Ectodermal cell (in vitro differentiated cells): Measurements from ENCODE around the gene COA7.

Experiments used
- H3K27ac ChIP-seq: 2 replicates; pipeline ENCODE4 v1.7.0; 2013; ENCODE audit warnings: mild to moderate bottlenecking, low read depth, low read length; ENCODE audit not compliant: insufficient read depth, poor library complexity, severe bottlenecking
- H3K27me3 ChIP-seq: 2 replicates; pipeline ENCODE4 v1.7.0; 2013; ENCODE audit warnings: mild to moderate bottlenecking, low read length; ENCODE audit not compliant: insufficient read depth, control insufficient read depth, poor library complexity, severe bottlenecking
- H3K36me3 ChIP-seq: one replicate; pipeline ENCODE4 v1.7.0; 2013; ENCODE audit warnings: low read length; ENCODE audit not compliant: control insufficient read depth, insufficient read depth
- H3K4me1 ChIP-seq: one replicate; pipeline ENCODE4 v1.7.0; 2013; ENCODE audit warnings: low read length; ENCODE audit not compliant: control insufficient read depth, insufficient read depth
- H3K4me3 ChIP-seq: 2 replicates; pipeline ENCODE4 v1.7.0; 2013; ENCODE audit warnings: low read depth, low read length, control low read depth; ENCODE audit not compliant: insufficient read depth
- H3K9me3 ChIP-seq: 2 replicates; pipeline ENCODE4 v1.7.0; 2013; ENCODE audit warnings: mild to moderate bottlenecking, low read length, moderate library complexity; ENCODE audit not compliant: control insufficient read depth
- WGBS, 2 experiments: methylation state at CpG; one replicate each; pipeline ENCODE4 v1.1.7; 2013; ENCODE audit warnings: missing lambda C conversion rate in 2 of 2; 5-methylcytosine and 5-hydroxymethylcytosine counted together

The COA7 gene

DNA sequence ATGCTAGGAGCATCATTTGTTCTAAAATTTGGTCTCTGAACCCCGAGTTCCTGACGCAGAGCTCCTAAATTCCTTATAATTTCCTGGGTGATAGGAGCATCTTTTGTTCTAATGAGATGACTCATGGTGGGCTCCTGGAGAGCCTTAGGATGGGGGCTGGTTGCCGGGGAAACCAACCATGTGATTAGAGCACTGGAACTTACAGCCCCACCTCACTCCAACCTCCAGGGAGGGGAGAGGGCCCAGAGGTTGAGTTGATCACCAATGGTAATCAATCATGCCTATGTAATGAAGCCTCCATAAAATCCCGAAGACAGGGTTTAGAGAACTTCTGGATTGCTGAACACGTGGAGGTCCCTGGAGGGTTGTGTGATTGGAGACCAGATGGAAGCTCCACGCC lies 57.5 kb downstream of the COA7 start:
- Histone ChIP-seq H3K4me1 (peaks cover 18% of the 10 kb centered on the region), H3K27ac (no peak overlapping the region), H3K9me3 (no peaks in the 10 kb centered on the region), H3K27me3 (no peaks in the 10 kb centered on the region), H3K36me3 (no peaks in the 10 kb centered on the region), H3K4me3 (no peak overlapping the region)
- 88 to 90% methylated on average over 6 of the region's 6 CpGs for WGBS, 2 experiments

DNA sequence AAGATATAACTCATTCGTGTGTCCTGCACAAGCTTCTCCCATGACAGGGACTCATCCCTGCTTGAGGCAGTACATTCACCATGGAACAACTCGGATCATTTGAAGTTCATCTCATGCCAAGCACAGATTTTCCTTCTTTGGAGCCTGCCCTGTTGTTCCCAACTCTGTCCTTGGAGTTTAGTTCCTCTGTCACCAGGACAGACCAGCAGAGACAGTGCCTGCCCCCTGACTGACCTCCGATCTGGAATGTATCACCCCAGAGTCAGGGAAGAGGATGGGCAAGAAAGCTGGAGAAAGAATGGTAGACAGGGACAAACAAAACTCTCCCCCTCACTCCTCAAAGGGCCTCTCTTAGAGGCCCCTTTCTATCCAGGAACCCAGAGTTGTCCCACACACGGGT lies 60.2 kb downstream of the COA7 start:
- Histone ChIP-seq H3K27me3 (peaks cover 25% of the 10 kb centered on the region), H3K4me1 (peaks cover 18% of the 10 kb centered on the region), H3K36me3 (no peaks in the 10 kb centered on the region), H3K4me3 (no peak overlapping the region), H3K27ac (no peak overlapping the region), H3K9me3 (no peaks in the 10 kb centered on the region)
- WGBS, 2 experiments: 85 to 87% methylated on average over 3 to 4 of the region's 4 CpGs

DNA sequence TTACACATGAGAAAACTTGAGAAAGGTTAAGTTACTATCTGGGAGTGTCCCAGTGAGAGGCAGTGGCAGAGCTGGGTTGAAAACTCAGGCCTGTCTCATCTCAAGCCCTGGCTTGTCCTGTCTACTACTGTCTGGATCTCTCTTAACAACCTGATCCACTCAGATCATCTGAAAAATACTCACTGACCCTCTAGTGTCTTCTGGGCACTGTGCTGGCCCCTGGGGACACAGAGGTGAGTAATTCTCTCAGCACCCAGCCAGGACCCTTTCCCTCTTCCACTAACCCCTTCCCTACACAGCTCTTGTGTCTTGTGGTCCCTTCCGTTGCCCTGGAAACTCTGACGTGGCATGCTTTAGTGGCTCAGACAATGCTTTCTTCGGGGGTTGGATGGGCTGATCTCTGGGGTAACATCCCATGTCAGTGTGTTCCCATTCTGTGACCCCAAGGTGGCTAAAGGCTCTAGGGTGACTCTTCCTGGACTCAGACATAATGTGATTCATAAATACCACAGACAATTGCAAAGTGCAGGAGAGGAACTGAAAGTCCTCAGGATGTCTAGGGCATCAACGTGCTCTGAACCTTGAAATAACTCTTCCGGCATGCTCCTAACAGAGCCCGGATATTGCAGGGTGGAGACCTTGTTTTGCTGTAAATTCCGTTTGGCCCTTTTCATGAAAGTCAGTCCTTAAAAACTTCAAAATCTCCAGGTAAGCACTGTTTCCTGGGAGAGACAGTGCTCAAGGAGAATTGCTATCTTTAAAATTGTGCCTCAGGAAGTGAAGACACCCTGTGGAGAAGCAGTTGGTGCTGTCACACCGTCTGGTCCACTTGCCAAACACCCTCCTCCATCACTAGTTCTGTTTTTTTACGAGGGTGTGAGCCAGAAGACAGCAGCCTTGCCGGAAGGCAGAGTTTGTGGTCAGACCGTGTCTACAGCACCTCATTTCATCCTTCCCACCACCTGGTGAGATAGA lies 61.1 kb downstream of the COA7 start:
- Histone ChIP-seq H3K9me3 (no peaks in the 10 kb centered on the region), H3K36me3 (no peaks in the 10 kb centered on the region), H3K27me3 (peaks cover 34% of the 10 kb centered on the region), H3K27ac (no peak overlapping the region), H3K4me3 (no peak overlapping the region), H3K4me1 (peaks cover 18% of the 10 kb centered on the region)
- 79 to 80% methylated on average over 10 to 11 of the region's 11 CpGs for WGBS, 2 experiments

GRCh38 chr1:52635321-52636089 lies 62.6 kb downstream of the COA7 start:
- H3K4me1 ChIP-seq: peaks cover 15% of the 10 kb centered on the region
- WGBS, 2 experiments: 81 to 85% methylated on average over 1 to 4 of the region's 4 CpGs

More at GRCh38 chr1:52635321-52636089, 62.6 kb downstream of the COA7 start:
- Histone ChIP-seq H3K27me3 (peaks cover 42% of the 10 kb centered on the region), H3K4me3 (no peak overlapping the region), H3K36me3 (no peaks in the 10 kb centered on the region), H3K27ac (no peak overlapping the region), H3K9me3 (no peaks in the 10 kb centered on the region)
